ENCODE data around the gene SMOC1.
A peak's percentile ranks its signal among the peaks of the same experiment; 100 is the strongest.

The SMOC1 gene

DNA sequence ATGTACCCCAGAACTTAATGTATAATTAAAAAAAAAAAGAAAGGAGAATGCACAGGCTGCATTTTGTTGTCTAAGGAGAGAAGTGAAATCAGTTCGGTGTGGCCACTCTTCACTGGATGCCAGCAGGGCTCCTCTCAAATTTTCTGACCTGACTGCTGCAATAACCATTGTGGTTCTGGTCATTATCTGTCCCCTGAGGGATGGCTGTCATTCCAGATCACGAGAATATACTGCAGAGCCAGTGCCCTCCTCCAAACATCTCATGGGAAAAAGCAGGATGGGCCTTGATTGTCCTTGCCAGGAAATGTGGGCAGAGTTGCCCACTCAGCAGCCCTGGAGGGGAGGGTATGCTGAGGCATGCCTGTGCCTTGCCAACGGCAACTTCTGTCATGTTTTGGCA, 170.4 kb downstream of the SMOC1 start:
- DNase-seq = no peak

DNA sequence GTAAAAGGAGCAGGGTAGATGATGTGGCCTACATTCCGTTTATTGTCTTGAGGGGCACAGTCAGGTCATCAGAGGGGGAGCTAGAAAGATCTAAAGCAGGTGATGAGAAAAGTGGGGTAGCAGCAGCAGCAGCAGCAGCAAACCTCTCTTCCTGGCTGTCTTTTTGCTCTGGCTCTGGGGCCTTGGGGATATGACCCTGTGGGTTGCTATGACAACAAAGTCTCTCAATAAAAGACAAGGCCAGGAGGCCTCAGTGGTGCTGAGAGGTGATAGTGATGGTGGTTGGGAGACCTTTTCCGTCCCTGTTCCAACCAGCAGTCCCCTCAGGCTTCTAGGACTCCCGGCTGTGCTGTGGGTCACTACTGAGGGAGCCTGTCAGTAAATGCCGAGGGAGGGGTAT, 170.9 kb downstream of the SMOC1 start:
- no peak for DNase-seq

DNA sequence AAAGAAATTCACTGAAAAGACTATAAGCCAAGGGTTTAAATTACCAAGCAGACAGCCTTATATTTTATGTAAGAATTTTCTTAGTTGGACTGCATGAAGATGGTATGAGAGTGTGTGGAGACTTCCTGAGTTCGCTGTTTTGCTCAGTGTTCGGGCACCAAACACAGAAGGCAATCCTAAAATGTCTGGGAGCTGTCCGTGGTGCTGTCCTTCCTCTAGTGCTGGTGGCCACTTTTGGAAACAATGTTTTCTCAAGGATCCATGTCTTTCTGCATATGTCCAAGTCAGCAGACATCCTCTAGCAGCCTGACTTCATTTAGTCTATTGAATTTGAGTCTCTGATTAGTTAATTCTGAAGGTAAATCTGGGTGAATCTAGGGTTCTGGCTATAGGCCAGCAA, 173.8 kb downstream of the SMOC1 start:
- DNase-seq = peak; percentile 50

DNA sequence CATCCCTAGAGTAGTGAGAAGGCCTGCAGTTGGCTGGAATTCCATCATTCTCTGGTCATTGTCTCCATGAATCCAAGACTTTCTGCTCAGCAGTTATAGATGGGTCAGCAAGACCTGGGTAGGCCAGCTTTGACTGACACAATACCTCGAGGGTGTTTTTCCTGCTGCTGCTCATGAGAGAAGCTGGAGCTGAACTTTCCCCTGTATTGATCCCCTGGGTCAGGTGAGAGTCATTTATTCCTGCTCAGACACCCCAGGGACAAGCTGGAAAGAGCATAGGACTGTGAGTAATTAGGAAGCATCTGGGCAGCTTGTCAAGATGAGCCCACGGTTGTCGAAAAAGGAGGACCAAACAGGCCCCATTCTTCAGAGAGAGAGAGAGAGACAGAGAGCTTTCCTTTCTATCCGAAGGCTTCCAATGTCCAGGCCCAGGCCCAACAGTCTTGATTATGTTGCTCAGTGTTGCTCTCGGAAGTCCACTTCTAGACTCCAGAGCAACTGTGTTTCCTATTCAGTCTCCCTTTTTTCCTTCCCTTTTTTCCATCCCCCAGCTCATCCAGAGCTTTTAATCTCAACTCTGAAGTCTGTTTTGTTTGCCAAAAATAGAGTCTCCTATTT, 178.4 kb downstream of the SMOC1 start:
- DNase-seq = no peak

DNA sequence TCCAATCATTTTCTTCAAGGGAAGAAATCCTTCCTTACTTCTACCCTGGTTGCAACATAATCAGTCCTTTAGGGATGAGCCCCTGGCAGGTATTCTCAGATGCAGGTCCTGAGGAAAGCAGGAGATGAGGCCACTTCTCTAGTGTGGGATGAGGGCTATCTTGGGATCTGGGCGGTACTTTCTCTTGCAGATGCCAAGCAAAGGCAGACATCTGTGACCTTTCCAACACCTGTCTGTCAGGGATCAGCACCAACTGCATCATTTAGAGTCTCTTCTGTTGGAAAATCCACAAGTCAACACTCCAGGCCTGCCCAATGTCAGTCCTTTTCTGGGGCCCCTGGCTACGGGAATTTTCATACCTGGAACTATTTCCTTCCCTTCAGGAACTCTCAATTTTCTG, 180.3 kb downstream of the SMOC1 start:
- no peak for DNase-seq

DNA sequence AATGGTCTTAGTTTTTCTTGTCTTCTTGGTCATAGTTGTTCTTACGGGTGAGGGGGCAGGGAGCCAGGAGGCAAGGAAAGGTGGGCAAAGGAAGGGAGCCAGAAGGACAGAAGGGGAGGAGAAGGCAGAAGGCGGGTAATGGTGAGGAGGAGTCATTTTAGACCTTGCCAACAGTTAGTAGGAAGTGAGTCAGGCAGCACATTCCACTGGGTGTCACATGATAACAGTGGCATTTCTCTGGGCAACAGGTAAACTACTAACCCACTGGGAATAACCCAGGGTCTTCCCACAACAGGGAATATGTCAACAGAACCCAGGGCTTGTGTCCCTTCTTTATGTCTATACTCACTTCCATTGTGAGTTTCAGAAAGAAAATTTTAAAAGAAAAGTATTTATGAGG, 181.9 kb downstream of the SMOC1 start:
- no peak for DNase-seq

DNA sequence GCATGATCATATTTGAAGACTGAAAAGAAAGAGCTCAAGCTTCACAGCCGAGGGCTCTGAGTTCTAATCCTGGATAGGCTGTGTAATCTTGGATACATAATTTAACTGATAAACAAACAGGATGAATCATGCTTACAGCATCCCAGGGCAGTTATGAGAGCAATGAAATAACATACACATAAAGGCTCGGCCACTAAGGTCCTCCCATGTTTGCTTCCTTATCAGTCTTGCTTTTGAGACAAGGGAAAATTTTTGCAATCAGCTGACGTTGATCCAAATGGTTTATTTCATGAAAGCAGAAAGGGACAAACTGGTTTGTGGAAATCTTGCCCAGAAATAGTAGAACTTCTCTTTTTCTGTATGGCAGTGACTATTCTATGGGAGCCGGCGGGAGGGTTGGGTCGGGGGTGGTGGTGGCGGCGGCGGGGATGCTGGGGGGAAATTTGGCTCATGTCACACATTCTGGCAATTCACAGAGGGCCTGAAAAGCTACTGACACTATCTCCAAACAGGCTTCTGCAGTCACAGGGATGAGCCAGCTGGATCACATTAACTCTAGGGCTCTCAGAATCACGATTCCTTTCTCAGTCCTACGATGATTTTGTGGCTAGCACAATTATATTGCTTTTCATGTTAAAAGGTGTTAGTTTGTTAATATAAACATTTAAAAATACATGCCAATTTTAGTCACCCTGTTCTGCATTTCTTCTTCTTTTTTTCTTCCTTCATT, 185.1 kb downstream of the SMOC1 start:
- DNase-seq = no peak

DNA sequence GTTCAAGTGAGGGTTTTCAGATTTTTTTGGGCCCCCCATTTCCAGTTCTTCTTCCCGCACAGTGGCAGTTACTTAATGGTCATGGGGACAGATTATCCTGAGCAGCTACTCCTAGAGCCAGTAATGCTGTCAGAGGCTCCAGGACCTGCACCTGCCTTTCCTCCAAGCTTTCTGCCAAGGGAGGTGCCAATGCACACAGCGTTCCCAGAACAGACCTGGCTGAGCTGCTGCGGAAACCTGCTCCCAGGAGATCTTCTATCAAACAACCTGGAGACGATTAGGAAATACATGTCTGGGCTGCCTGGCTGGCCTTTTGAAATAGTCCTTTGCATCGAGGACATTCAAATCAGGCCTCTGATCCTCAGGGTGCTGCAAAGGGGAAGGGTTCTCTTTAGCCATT, 188.6 kb downstream of the SMOC1 start:
- no peak for DNase-seq

DNA sequence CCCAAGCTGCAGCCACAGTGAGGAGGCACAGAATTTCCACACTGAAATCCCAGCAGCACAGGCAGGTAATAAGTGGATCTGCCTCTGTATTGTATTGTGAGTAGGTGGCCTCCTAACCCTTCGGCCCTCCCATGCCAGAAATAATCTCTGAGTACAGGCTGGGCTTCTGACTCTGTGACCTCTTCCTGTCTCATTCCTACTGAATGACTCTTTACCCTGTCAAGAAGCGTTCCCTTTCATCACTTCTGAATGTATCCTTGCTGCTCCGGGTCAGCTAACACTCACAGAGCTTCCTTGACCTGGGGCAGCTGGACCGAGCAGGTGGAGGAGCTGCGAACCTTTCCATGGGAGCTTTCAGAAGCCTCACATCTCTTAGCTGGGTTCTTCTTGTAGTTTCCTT, 190.0 kb downstream of the SMOC1 start:
- DNase-seq = no peak

DNA sequence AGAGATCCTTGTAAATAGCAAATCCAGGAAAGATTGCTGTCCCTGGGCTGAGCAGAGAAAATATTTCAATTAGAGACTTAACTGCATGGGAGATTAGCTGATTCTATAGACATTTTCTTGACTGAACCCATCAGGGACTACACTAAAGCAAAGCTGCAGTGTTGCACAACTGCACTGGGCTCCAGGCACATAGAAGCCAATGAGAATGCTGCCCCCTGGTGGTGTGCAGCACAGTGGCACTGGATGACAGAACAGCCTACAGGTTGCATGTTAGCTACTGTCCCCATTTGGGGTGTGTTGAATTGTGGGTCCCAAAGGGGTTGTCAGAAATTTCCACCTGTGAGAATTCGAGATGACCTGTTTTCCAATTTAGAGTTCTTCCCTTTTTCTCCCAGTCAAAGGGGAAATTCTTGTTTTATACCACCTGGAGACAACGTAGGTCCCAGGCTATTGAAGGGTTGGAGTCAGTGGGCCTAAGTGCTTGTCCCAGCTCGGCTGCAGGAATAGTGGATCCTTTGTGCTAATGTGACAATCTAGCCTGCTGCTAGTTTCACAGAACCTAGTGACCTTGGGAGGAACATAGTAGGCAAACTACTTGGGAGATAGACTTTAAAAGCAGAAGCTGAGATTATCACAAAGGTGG, 194.8 kb downstream of the SMOC1 start:
- DNase-seq = peak; percentile 77

DNA sequence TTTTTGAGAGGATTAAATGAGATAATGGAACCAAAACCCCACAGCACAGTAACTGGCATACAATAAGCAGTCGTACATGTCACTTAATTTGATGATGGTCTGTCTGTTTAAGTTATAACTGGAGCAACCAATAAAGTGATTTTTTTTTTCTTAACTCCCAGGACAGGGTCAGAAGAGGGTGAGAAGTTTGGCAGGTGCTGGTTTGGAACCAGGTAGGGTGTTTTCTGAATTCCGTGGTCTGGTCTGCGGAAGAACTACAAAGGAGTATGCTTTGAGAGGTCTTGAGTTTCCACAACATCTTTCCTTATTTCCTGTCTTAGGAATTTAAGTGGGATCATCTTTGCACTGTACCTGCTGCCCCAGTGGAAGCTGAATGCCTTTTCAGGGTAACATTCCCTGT, 197.8 kb downstream of the SMOC1 start:
- DNase-seq = no peak

DNA sequence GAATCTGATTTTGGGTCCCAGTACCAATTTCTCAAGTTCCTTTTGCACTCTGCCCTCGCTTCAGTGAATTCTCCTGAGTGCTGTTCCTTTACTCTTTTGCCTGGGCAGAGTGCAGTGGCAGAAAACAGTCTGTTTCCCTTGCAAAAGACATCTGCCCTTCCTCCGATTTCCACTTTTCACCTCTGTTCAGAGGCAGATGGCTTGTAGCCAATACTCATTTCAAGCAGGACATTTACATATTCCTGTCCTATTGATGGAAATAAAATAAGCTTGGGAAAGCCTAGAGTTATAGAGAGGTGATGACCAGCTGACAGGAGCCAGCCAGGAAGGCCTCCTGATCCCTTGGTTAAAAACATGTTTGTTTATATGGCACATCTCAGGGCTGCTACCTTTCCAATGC, 198.5 kb downstream of the SMOC1 start:
- DNase-seq = no peak

DNA sequence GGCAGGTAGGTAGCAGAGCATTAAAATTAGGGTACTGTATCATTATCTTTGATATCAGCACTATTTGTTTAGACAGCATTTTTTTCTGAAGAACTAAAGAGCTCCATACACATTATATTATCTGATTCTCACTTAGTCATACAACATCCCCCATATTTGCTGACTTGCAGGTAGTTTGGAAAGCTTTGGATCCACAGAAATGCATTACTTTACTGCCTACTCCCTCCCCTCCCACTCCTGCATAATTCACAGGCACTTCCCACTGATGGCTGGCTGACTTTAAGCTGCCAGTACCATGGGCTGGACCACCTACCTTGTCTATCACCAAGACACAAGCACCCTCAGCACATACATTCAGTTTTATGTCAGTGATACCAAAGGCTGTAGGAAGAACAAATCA, 199.1 kb downstream of the SMOC1 start:
- DNase-seq = no peak

DNA sequence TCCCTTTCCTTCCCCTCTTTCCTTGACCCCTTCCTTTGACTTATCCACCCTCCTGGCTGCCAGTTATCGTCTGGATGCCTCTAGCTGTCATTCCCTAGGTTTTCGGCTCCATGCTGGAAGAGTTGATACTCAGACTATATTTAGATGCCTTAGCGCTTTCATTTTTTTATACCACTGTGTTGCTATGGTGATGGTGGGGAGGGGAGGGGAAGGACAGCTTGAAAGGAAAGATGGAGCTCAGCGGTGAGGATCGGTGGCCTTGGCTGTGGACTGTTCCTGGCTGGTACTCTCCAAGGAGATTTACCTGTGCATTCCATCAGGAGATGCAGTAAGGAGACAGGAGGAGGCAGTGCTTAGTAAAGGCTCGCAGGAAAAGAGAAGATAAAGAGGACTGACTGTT, 200.9 kb downstream of the SMOC1 start:
- no peak for DNase-seq
